GM18517 (cell line): ENCODE results near the gene FAM32A.

Experiments
- ATAC-seq: cut with Tn5 transposase; IDR thresholded peaks from one replicate; pipeline ENCODE4 v1.9.1; 2021; ENCODE audit warnings: mild to moderate bottlenecking, moderate library complexity; ENCODE audit not compliant: unreplicated experiment

FAM32A gene

GRCh38 chr19:16218851-16219250, 33.6 kb downstream of the FAM32A start:
- no peak for ATAC-seq

GRCh38 chr19:16222806-16223205, 37.6 kb downstream of the FAM32A start:
- no peak for ATAC-seq

GRCh38 chr19:16223746-16224145, 38.5 kb downstream of the FAM32A start:
- no peak for ATAC-seq

GRCh38 chr19:16224293-16225045, 39.3 kb downstream of the FAM32A start:
- ATAC-seq = no peak

- no peak for ATAC-seq
Observed at GRCh38 chr19:16225279-16226183, 40.3 kb downstream of the FAM32A start.

- no peak for ATAC-seq
Observed at GRCh38 chr19:16226184-16226591, 41.0 kb downstream of the FAM32A start.

DNA sequence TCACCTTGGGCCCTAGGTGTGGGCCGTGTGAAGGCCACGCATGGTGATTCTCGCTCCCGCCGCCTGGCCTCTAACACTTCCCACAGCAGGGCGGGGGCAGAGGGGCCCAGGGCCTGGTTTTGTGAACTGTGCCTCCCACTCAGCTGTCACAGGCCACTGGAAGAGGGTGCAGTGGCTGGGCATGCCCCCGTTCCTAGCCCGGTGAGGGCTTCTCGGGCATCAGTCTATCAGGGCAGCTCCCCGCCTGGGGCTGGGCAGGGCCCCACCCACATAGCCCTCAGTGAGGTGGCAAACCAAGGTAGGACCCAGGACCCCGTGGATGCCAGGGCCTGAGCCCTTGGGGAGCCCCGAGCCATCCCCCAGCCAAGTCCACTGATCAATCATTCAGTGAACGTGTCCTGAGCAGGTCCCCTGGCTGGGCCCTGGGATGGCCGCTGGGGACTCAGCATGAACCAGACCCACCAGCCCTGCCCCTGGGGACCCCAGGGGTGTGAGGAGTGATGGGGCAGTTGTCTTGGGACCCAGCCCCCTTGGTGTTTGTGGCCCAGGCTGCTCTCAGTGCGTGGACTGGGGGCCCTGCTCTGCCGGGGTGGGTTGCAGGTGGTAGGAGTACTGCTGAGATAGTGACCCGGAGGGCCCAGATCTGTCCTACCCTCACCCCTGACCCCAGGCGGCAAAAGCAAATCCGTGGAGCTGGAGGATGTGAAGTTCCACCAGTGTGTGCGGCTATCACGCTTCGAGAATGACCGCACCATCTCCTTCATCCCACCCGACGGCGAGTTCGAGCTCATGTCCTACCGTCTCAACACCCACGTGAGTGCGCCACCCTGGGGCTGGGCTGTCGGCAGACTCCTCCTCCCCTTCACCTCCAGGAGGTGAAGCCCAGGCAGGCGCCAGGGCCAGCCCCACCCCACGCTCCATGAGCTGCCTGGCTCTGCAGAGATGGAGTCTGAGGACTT, 41.9 kb downstream of the FAM32A start:
- ATAC-seq = no peak

GRCh38 chr19:16227837-16228636, 42.8 kb downstream of the FAM32A start:
- no peak for ATAC-seq

- ATAC-seq = no peak
Observed at GRCh38 chr19:16228637-16229321, 43.6 kb downstream of the FAM32A start.

- ATAC-seq = no peak
Observed at GRCh38 chr19:16229322-16229641, 44.1 kb downstream of the FAM32A start.

GRCh38 chr19:16232127-16232526, 46.9 kb downstream of the FAM32A start:
- ATAC-seq = no peak

DNA sequence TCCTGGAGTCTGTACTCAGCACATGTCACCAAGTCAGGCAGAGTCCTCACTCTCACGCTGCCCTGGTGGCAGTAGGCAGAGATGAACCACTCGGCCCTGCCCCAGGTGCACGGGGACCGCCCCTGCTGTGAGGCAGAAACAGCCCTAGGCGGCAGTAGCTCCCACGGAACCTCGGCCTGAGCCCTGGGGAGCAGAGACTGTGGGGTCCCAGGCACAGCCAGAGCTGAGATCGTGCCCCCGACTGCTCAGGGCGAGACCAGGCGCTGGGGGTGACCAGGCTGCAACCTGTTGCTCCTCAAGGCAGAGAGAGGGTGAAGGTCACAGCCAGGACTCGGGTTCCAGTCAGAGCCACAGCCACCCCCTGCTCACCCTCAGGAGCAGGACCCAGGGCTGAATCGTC, 47.4 kb downstream of the FAM32A start:
- ATAC-seq = no peak

DNA sequence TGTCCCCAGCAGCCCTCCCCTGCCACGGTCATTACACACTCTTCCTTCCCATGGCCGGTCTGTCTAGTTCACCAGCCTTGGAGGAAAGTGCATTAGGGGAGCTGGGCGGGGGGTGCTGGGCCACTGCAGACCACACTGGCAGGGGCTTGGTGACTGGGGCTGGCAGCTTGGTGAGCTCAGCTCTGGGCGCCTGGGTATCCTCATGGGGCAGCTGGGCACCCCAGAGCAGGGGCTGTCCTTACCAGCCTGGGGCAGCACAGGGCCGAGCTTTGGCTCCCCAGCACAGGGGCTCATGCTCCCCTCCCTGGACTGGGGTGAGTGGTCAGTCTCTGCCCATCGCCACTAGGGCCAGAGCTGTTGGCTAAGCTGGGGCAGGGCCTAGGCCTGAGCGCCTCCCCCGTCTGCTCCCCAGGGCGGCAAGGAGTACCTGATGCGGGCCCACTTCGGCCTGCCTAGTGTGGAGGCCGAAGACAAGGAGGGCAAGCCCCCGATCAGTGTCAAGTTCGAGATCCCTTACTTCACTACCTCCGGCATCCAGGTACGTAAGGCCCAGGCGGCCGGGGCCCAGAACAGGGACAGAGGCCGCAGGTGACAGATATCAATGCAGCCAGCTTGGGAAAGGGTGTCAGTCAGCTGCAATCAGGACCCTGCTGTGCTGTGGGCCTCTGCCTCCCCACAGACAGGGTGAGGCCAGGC, 48.0 kb downstream of the FAM32A start:
- no peak for ATAC-seq

GRCh38 chr19:16233836-16234551, 48.8 kb downstream of the FAM32A start:
- no peak for ATAC-seq

DNA sequence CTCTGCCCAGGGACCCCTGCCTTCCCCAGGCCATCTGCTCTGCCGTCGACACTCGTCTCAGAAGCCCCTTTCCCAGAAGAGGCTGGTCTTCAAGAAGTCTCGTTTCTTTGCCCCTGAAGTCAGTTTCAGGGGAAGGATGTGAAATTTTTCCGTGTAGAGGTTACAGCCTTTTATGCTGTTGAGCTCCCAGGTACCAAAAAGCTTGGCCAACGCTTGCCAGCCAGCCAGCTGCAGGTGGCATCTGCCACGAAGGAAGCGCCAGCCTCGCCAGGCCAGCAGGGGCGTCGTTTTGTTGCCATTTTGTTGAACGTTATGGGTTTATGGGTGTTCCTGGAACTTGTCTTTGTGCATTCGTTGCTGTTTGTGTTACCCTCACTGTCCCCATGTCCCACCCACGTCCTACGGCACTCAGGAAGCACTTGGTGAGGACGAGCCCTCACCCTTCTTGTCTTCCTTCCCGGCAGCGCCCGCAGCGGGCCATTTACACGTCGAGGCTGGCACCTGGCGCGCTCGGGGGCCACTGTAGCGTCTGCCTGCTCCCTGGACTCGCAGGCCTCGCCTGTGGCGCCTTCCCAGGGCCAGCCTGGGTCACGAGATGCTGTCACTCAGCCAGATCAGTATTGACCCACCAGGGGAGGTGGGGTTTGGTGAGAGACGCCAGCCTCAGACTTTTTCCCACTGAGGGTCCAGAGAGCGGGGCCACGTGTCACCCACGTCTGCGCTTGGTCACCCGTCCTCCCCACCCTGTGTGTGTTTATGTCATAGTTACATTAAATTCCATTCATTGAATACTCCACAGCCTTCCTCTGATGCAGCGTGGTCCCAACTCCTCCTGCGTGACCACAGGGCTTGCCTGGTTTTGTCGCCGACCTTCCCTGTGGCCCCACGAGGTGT, 49.6 kb downstream of the FAM32A start:
- no peak for ATAC-seq

- ATAC-seq = no peak
Observed at GRCh38 chr19:16235811-16236652, 50.8 kb downstream of the FAM32A start.
